Melanocyte of skin (primary cell): Measurements from ENCODE around the gene PHF19. TPM values are rescaled to one million over a fixed set of nuclear protein-coding genes. Genes with fewer than 3 reads are reported as not detected.

Experiments used
- total RNA-seq, 2 donors: library from RNA; depleted of rRNA; stranded (reverse); fragments of >200 nt; gene quantifications; 2 replicates each; pipeline ENCODE4 v1.2.3, GENCODE V29; 2012

The PHF19 gene
- 10 to 100 TPM; 24.4 to 72.3 TPM for total RNA-seq

GRCh38 chr9:120876842-120877240 lies at the start of gene PHF19:
PHF19 (minus strand) TSS chr9:120877188; CDS start chr9:120874741, 2,447 bp downstream.

GRCh38 chr9:120926397-120926928 lies 49.5 kb upstream of the PHF19 start, which contains the start of gene TRAF1:
TRAF1 (minus strand) TSS chr9:120926796; CDS start chr9:120926075, 721 bp downstream.

GRCh38 chr9:120842685-120843485 lies 34.1 kb downstream of the PHF19 start, which contains the start of gene PSMD5:
PSMD5 (minus strand) TSS chr9:120842922; CDS start chr9:120842909, 13 bp downstream.

Other genes starting within 250 kb of the PHF19 start
- gene MEGF9, start 162.7 kb downstream of the PHF19 start, total RNA-seq = 10 to 100 TPM; 16.7 to 18.2 TPM
- 10 to 100 TPM; 21.3 to 35.0 TPM for gene FBXW2, start 83.8 kb downstream of the PHF19 start, total RNA-seq
- gene PSMD5, start 34.3 kb downstream of the PHF19 start, total RNA-seq = 10 to 100 TPM; 20.6 to 22.6 TPM
- gene TRAF1, start 49.6 kb upstream of the PHF19 start, total RNA-seq = 1 to 10 TPM in 1 of 2 donors, under 1 TPM in 1; 1.00 to 3.4 TPM
- gene C5, start 173.1 kb upstream of the PHF19 start, total RNA-seq = 1 to 10 TPM; 1.4 to 2.7 TPM
- gene CNTRL, start 197.8 kb upstream of the PHF19 start, total RNA-seq = 10 to 100 TPM; 11.7 to 12.0 TPM